Lung (tissue), 12 donors: ENCODE results near the gene SCN5A. TPM values are rescaled to one million over a fixed set of nuclear protein-coding genes. Genes with fewer than 3 reads are reported as not detected.
"Not testable (repeated sequence)": the region's sequence is repeated elsewhere in the genome, so short reads cannot be mapped to it uniquely, and the experiment has no call there.

ENCODE experiments used
- ATAC-seq: fragments of 200-7000 bp; cut with Tn5 transposase; one replicate; pipeline ENCODE4 v1.9.1; 2020; ENCODE audit warnings: moderate number of reproducible peaks; ENCODE audit not compliant: insufficient read depth, low FRiP score
- DNase-seq, 3 donors: peaks; one replicate each; pipeline ENCODE4 v3.0.0-alpha.2; 2013 to 2017
- H3K27ac ChIP-seq, 2 donors: one replicate each; pipeline ENCODE4 v1.5.1; 2013; ENCODE audit warnings: mild to moderate bottlenecking in 2 of 2, moderate library complexity in 2 of 2, control low read depth in 1 of 2, inconsistent platforms in 1 of 2, low read depth in 1 of 2, low read length in 1 of 2
- H3K27me3 ChIP-seq, 3 donors: one replicate each; pipeline ENCODE4 v1.5.1; 2013; ENCODE audit warnings: low read length in 2 of 3; ENCODE audit not compliant: control insufficient read depth in 3 of 3, insufficient read depth in 3 of 3
- H3K36me3 ChIP-seq, 4 donors: one replicate each; pipeline ENCODE4 v1.5.1; 2013; ENCODE audit warnings: low read length in 4 of 4, mild to moderate bottlenecking in 1 of 4, moderate library complexity in 1 of 4; ENCODE audit not compliant: control insufficient read depth in 4 of 4, insufficient read depth in 4 of 4
- H3K4me1 ChIP-seq, 5 donors: one replicate each; pipeline ENCODE4 v1.5.1; 2013; ENCODE audit warnings: low read length in 5 of 5, mild to moderate bottlenecking in 2 of 5, moderate library complexity in 1 of 5; ENCODE audit not compliant: control insufficient read depth in 5 of 5, insufficient read depth in 5 of 5
- H3K4me3 ChIP-seq: one replicate; pipeline ENCODE4 v1.5.1; 2013; ENCODE audit warnings: mild to moderate bottlenecking, control low read depth, moderate library complexity
- H3K9ac ChIP-seq, 2 donors: one replicate each; pipeline ENCODE4 v1.5.1; 2013; ENCODE audit warnings: low read length in 2 of 2, control low read depth in 1 of 2; ENCODE audit not compliant: insufficient read depth in 1 of 2
- H3K9me3 ChIP-seq, 4 donors: one replicate each; pipeline ENCODE4 v1.5.1; 2013; ENCODE audit warnings: low read length in 3 of 4, mild to moderate bottlenecking in 1 of 4, moderate library complexity in 1 of 4; ENCODE audit not compliant: control insufficient read depth in 4 of 4, insufficient read depth in 3 of 4
- WGBS, 2 donors: extraction: QIAGEN DNeasy Blood & Tissue Kit; methylation state at CpG; one replicate each; pipeline ENCODE4 v1.1.7; 2013; 5-methylcytosine and 5-hydroxymethylcytosine counted together
- polyA plus RNA-seq, 2 donors: library from polyadenylated mRNA; stranded (reverse); fragments of 200-250 nt; gene quantifications; one replicate each; pipeline ENCODE4 v1.2.1, GENCODE V29; 2013
- total RNA-seq, 2 donors: library from RNA; depleted of rRNA in 1 of 2; stranded (reverse); fragments of >200 nt in 1 of 2; gene quantifications; one replicate each; pipeline ENCODE4 v1.2.1, GENCODE V29; 2014 to 2021
- TF ChIP-seq, protein P1 (sequence below): IDR thresholded peaks from 2 replicates; pipeline ENCODE4 v1.5.1; 2012; ENCODE audit warnings: mild to moderate bottlenecking; ENCODE audit errors: control extremely low read depth, extremely low read depth
- donor health status: control.
- donor health status: control.
- donor health status: Bipolar disorder and iron deficiency.
- donor health status: healthy.
- donor health status: DM: yes; HTN: yes; CAD: no.

SCN5A gene
- total and polyA plus RNA-seq, 4 donors, result 0.02 to 2.5 (median 0.37) TPM

DNA sequence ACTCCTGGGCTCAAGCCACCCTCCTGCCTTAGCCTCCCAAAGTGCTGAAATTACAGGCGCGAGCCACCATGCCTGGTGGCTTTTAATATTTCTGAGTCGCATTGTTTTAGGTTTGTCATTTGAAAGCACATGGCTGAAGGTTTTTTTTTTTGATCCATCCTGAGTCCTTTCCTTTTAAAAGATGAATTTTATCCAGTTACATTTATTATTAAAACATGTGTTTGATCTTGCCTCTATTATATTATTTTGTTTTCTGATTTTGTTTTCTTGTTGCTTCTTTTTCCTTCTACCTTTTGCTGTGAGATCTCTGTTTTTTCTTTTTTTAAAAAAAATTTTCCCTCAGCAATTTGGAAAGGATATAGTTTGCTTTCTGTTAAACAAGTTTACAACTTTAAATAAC lies 76.4 kb downstream of the SCN5A start:
- H3K4me3 ChIP-seq, result no peak overlapping the region
- no peaks in the 10 kb centered on the region for H3K4me1 ChIP-seq
- no peaks in the 10 kb centered on the region for H3K27me3 ChIP-seq
- no peak for ATAC-seq
- H3K27ac ChIP-seq, result no peak overlapping the region
- no peak overlapping the region for H3K9ac ChIP-seq
- peaks cover 0 to 8% (median 0%) of the 10 kb centered on the region in 4 donors for H3K9me3 ChIP-seq
- TF ChIP-seq, protein P1, sequence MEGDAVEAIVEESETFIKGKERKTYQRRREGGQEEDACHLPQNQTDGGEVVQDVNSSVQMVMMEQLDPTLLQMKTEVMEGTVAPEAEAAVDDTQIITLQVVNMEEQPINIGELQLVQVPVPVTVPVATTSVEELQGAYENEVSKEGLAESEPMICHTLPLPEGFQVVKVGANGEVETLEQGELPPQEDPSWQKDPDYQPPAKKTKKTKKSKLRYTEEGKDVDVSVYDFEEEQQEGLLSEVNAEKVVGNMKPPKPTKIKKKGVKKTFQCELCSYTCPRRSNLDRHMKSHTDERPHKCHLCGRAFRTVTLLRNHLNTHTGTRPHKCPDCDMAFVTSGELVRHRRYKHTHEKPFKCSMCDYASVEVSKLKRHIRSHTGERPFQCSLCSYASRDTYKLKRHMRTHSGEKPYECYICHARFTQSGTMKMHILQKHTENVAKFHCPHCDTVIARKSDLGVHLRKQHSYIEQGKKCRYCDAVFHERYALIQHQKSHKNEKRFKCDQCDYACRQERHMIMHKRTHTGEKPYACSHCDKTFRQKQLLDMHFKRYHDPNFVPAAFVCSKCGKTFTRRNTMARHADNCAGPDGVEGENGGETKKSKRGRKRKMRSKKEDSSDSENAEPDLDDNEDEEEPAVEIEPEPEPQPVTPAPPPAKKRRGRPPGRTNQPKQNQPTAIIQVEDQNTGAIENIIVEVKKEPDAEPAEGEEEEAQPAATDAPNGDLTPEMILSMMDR, result no peak
- WGBS, 2 donors, result 95% methylated on average over 3 of the region's 3 CpGs
- no peaks in the 10 kb centered on the region for H3K36me3 ChIP-seq
- no peak for DNase-seq

DNA sequence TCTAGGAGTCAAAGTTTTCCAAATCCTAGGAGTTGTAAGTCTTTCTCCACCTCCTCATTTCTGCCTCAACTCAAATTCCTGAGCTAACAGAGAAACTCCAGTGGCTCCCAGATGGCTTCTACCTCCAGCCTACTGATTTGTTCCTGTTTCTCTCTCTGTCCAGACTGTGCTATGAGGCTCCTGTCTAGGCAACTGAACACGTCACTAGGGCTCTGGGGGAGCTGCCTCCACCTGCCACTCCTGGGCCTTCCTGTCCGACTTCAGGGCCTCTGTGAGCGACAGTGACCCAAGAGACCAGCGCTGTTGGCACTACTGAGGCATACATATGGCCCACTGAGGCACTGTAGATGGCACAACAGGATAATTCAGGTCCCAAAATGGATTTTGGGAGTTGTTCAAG lies 82.0 kb downstream of the SCN5A start:
- no peak for ATAC-seq
- Histone ChIP-seq H3K27me3 (no peaks in the 10 kb centered on the region), H3K27ac (no peak overlapping the region), H3K4me1 (no peaks in the 10 kb centered on the region), H3K9ac (no peak overlapping the region), H3K4me3 (no peak overlapping the region), H3K9me3 (no peaks in the 10 kb centered on the region), H3K36me3 (no peaks in the 10 kb centered on the region)
- WGBS, 2 donors, result 82 to 90% methylated on average over 4 of the region's 4 CpGs
- TF ChIP-seq, protein P1, result no peak
- no peak for DNase-seq

DNA sequence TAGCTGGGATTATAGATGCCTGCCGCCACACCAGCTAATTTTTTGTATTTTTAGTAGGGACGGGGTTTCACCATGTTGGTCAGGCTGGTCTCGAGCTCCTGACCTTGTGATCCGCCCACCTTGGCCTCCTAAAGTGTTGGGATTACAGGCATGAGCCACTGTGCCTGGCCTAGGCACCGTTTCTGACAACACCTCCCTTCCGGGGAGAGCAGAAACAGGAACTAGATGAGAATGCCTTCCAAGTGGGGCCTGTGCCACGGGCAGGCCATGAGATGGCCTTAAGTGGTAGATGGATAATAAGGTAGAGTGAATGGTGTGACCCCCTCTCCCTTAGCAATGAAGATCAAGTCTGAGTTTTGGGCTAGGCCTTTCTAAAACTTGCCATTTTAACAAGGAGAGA lies 82.7 kb downstream of the SCN5A start:
- not testable (repeated sequence) for H3K4me1 ChIP-seq, DNase-seq, H3K9me3 ChIP-seq, H3K36me3 ChIP-seq, ATAC-seq, H3K9ac ChIP-seq, H3K4me3 ChIP-seq, H3K27me3 ChIP-seq, H3K27ac ChIP-seq
- 73 to 78% methylated on average over 7 of the region's 7 CpGs for WGBS, 2 donors

DNA sequence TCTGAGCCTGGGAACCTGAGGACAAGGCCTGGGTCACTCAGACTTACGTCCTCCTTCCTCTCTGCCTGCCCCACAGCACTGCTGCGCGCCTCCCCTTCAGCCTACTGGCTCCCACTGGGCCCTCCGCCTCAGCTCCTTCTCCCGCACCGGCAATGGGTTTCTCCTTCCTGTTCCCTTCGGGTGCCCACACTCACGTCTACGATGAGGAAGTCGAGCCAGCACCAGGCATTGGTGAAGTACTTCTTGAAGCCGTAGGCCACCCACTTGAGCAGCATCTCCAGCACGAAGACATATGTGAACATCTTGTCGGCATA lies 83.3 kb downstream of the SCN5A start:
- Histone ChIP-seq H3K9ac (no peak overlapping the region), H3K9me3 (no peaks in the 10 kb centered on the region), H3K27ac (no peak overlapping the region), H3K4me1 (no peaks in the 10 kb centered on the region), H3K4me3 (no peak overlapping the region), H3K27me3 (no peaks in the 10 kb centered on the region), H3K36me3 (no peaks in the 10 kb centered on the region)
- 66 to 84% methylated on average over 13 of the region's 13 CpGs for WGBS, 2 donors
- no peak for ATAC-seq
- TF ChIP-seq, protein P1, result no peak
- DNase-seq, result no peak
